ENCODE data around the gene HOXA5.
A peak's percentile ranks its signal among the peaks of the same experiment; 100 is the strongest.

HOXA5 gene

DNA sequence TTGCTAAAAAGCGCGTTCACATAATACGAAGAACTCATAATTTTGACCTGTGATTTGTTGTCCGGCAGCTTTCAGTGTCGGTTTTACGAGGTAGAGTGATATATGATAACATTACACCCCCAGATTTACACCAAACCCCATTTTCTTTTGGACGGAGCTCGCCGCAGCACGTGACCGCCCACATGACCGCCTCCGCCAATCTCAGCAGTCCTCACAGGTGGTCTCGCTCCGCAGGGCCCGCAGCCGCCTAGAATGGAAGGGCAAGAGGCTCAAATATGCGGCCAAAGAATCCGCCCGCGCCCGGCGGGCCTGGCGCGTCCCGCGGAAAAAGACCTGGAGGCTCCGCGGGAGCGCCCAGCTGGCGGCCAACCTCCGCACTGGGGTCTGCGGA lies 13.0 kb upstream of the HOXA5 start, which contains the start of gene HOXA7:
Gene HOXA7 (minus strand): TSS at position 168 of the 391 bp plus-strand sequence. CDS start 130 bp downstream, at position 38.
- TF ChIP-seq POLR2AphosphoS5 (IDR thresholded peaks at IDR 0.05; ENCODE audit: low read depth) (no peak), CTCF (IDR thresholded peaks at IDR 0.05; ENCODE audit: insufficient read depth, low read length) (no peak), SPI1 (IDR thresholded peaks at IDR 0.05; ENCODE audit: borderline replicate concordance, low read depth) (no peak), GABPA (IDR thresholded peaks at IDR 0.05; ENCODE audit: low read depth) (no peak)
- TF ChIP-seq, protein P1, sequence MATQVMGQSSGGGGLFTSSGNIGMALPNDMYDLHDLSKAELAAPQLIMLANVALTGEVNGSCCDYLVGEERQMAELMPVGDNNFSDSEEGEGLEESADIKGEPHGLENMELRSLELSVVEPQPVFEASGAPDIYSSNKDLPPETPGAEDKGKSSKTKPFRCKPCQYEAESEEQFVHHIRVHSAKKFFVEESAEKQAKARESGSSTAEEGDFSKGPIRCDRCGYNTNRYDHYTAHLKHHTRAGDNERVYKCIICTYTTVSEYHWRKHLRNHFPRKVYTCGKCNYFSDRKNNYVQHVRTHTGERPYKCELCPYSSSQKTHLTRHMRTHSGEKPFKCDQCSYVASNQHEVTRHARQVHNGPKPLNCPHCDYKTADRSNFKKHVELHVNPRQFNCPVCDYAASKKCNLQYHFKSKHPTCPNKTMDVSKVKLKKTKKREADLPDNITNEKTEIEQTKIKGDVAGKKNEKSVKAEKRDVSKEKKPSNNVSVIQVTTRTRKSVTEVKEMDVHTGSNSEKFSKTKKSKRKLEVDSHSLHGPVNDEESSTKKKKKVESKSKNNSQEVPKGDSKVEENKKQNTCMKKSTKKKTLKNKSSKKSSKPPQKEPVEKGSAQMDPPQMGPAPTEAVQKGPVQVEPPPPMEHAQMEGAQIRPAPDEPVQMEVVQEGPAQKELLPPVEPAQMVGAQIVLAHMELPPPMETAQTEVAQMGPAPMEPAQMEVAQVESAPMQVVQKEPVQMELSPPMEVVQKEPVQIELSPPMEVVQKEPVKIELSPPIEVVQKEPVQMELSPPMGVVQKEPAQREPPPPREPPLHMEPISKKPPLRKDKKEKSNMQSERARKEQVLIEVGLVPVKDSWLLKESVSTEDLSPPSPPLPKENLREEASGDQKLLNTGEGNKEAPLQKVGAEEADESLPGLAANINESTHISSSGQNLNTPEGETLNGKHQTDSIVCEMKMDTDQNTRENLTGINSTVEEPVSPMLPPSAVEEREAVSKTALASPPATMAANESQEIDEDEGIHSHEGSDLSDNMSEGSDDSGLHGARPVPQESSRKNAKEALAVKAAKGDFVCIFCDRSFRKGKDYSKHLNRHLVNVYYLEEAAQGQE (IDR thresholded peaks at IDR 0.05; ENCODE audit: insufficient replicate concordance, low read depth) = no peak
- peak in 1 of 2 experiments; percentile 25 for DNase-seq (ENCODE audit: low read depth in 1 of 2, low spot score in 1 of 2)
- Histone ChIP-seq H3K27ac (replicated peaks) (no peak within 1 kb of the TSS), H3K27me3 (ENCODE audit: insufficient read depth, poor library complexity, severe bottlenecking) (peaks cover 74% of the 10 kb centered on the region), H3K4me3 (replicated peaks; ENCODE audit: insufficient read depth, low read length) (peak within 1 kb of the TSS; percentile 47)

- DNase-seq (ENCODE audit: low read depth in 1 of 2, low spot score in 1 of 2) = peak in 1 of 2 experiments; percentile 37
- Histone ChIP-seq H3K27me3 (ENCODE audit: insufficient read depth, poor library complexity, severe bottlenecking) (peaks cover 78% of the 10 kb centered on the region), H3K27ac (replicated peaks) (no peak overlapping the region), H3K4me3 (replicated peaks; ENCODE audit: insufficient read depth, low read length) (peak overlapping the region; percentile 47)
- TF ChIP-seq GABPA (IDR thresholded peaks at IDR 0.05; ENCODE audit: low read depth) = no peak
- TF ChIP-seq CTCF (IDR thresholded peaks at IDR 0.05; ENCODE audit: insufficient read depth, low read length) = no peak
These were observed 12.5 kb upstream of the HOXA5 start for GRCh38 chr7:27155816-27156507.

DNA sequence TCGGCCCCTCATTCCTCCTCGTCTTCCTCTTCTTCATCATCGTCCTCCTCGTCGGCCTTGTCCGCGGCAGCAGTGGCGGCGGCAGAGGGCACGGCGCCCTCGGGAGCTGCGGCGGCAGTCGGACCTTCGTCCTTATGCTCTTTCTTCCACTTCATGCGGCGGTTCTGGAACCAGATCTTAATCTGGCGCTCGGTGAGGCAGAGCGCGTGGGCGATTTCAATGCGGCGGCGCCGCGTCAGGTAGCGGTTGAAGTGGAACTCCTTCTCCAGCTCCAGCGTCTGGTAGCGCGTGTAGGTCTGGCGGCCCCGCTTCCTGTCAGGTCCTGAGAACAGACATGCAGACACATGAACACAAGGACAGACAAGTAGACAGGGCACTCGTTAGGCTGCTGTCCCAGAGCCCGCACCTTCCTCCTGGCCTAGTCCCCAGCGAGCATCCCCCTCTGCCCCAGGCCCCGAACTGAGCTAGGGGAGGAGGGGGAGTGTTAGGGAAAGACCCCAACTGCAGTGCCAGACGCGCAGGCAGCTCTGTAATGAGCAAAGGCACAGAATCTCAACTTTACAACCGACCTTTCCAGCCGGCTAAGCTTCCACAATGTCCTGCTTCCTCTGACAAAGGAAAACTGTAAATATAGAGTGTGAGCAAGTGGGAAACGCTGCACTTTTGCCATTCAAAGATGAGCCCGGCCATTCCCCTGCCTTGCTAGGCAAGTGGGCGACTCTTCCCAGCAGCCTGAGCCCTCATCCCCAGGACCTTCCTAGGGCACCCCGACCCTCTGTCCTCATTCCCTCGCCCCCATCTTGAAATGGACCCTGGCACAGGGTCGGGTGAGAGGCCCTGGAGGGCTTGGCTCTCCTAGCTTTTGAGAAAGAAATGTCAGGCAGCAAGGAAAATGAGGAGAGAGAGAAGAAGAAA lies 11.7 kb upstream of the HOXA5 start:
- Histone ChIP-seq H3K27ac (replicated peaks) (no peak overlapping the region), H3K4me3 (replicated peaks; ENCODE audit: insufficient read depth, low read length) (peak overlapping the region; percentile 47), H3K27me3 (ENCODE audit: insufficient read depth, poor library complexity, severe bottlenecking) (peaks cover 77% of the 10 kb centered on the region)
- DNase-seq (ENCODE audit: low read depth in 1 of 2, low spot score in 1 of 2) = no peak
- TF ChIP-seq SPI1 (IDR thresholded peaks at IDR 0.05; ENCODE audit: borderline replicate concordance, low read depth) (no peak), GABPA (IDR thresholded peaks at IDR 0.05; ENCODE audit: low read depth) (no peak), POLR2AphosphoS5 (IDR thresholded peaks at IDR 0.05; ENCODE audit: low read depth) (no peak), CTCF (IDR thresholded peaks at IDR 0.05; ENCODE audit: insufficient read depth, low read length) (no peak)
- TF ChIP-seq, protein P1 (IDR thresholded peaks at IDR 0.05; ENCODE audit: insufficient replicate concordance, low read depth) = no peak

Data from HL-60 (cell line).